HG03196 (cell line): ENCODE measurements around the gene ZNF536.

Experiments used
- ATAC-seq: cut with Tn5 transposase; IDR thresholded peaks from one replicate; pipeline ENCODE4 v1.9.1; 2021; ENCODE audit not compliant: unreplicated experiment

ZNF536 gene

GRCh38 chr19:30593975-30594745 lies 222.0 kb downstream of the ZNF536 start:
- no peak for ATAC-seq

- ATAC-seq = no peak
These were observed 224.1 kb downstream of the ZNF536 start for GRCh38 chr19:30596268-30596667.

GRCh38 chr19:30596813-30597399 lies 224.7 kb downstream of the ZNF536 start:
- no peak for ATAC-seq

- ATAC-seq = no peak
These were observed 226.5 kb downstream of the ZNF536 start for GRCh38 chr19:30598688-30599087.

GRCh38 chr19:30602661-30603350 lies 230.6 kb downstream of the ZNF536 start:
- ATAC-seq = no peak

- no peak for ATAC-seq
These were observed 232.5 kb downstream of the ZNF536 start for GRCh38 chr19:30604657-30605056.

- no peak for ATAC-seq
These were observed 233.1 kb downstream of the ZNF536 start for GRCh38 chr19:30605333-30605732.

- ATAC-seq = no peak
These were observed 234.2 kb downstream of the ZNF536 start for GRCh38 chr19:30606114-30607050.
